ENCODE measurements around the gene TNFSF8. TPM values are rescaled to one million over a fixed set of nuclear protein-coding genes. Genes with fewer than 3 reads are reported as not detected.

The TNFSF8 gene
- total and polyA plus RNA-seq, 2 of the 4 experiments (the other 2 are of a cell fraction): not detected

- in situ Hi-C loops (cut with MboI; ENCODE audit: low sequenced_read_pairs): no loop called here
- Histone ChIP-seq H4K91ac (ENCODE audit: insufficient read depth, low read depth, low read length) (peak overlapping the region; percentile 93), H2BK20ac (ENCODE audit: low read depth, low read length) (peak overlapping the region; percentile 94), H2BK5ac (ENCODE audit: low read depth, low read length, poor library complexity, severe bottlenecking) (peak overlapping the region; percentile 90), H4K20me1 (ENCODE audit: insufficient read depth, low read length) (no peaks in the 10 kb centered on the region), H3K56ac (ENCODE audit: extremely low read depth, insufficient read depth, low read length) (peak overlapping the region; percentile 91), H3K9me1 (ENCODE audit: insufficient read depth, low read length) (peaks cover 28% of the 10 kb centered on the region), H3K9ac (ENCODE audit: low read depth, low read length) (peak overlapping the region; percentile 29; the same call in 1 of the 2 replicates), H4K8ac (ENCODE audit: low read depth in 2 of 2, low read length in 2 of 2) (peak overlapping the region; percentile 39 to 90), H2AK5ac (ENCODE audit: low read depth, low read length) (peak overlapping the region; percentile 79), H3K4me1 (ENCODE audit: control insufficient read depth, insufficient read depth, low read length) (peaks cover 28% of the 10 kb centered on the region), H3K4me2 (ENCODE audit: low read depth, low read length) (peak overlapping the region; percentile 51), H3K36me3 (ENCODE audit: control insufficient read depth, insufficient read depth, low read length) (no peaks in the 10 kb centered on the region), H3K27me3 (ENCODE audit: control insufficient read depth, insufficient read depth, low read length) (no peaks in the 10 kb centered on the region), H2BK120ac (ENCODE audit: low read depth, low read length) (peak overlapping the region; percentile 96), H2AFZ (replicated peaks; ENCODE audit: low read length, poor library complexity) (peak overlapping the region; percentile 56), H2AK9ac (replicated peaks; ENCODE audit: low read depth, low read length, poor library complexity) (peak overlapping the region; percentile 32), H3K4ac (ENCODE audit: low read depth, low read length) (peak overlapping the region; percentile 94), H3K18ac (ENCODE audit: low read depth, low read length) (peak overlapping the region; percentile 87), H4K5ac (ENCODE audit: low read depth, low read length) (peak overlapping the region; percentile 81), H2BK15ac (ENCODE audit: low read depth, low read length) (peak overlapping the region; percentile 74), H3K4me3 (ENCODE audit: insufficient read depth, low read depth, low read length) (no peak overlapping the region), H3K9me3 (ENCODE audit: control insufficient read depth, insufficient read depth, low read length) (no peaks in the 10 kb centered on the region), H3K79me1 (ENCODE audit: low read depth in 1 of 2, low read length in 2 of 2) (no peaks in the 10 kb centered on the region), H3K23ac (ENCODE audit: low read depth, low read length) (peak overlapping the region; percentile 94), H3K27ac (ENCODE audit: insufficient read depth, low read length) (peak overlapping the region; percentile 90), H3K14ac (replicated peaks; ENCODE audit: low read depth, low read length) (peak overlapping the region; percentile 82)
- dilution Hi-C loops (cut with HindIII; ENCODE audit: low sequenced_read_pairs, unreplicated experiment): no loop called here
- no CpG with 5 or more reads among the region's 7 CpGs for WGBS, 2 experiments (ENCODE audit: extremely low coverage in 2 of 2, insufficient read length in 1 of 2)
- peak; percentile 99 for DNase-seq
- intact Hi-C loops (cut with micrococcal nuclease): loop anchor here (5.0 kb wide), 1 partner anchor 38 kb away; no protein-coding TSS in a partner anchor
- no TSS peak for BruUV-seq (replicated peaks)
- ChIA-PET POLR2A (ENCODE audit: unreplicated experiment) (interaction anchor here (0.8 kb wide), 1 partner anchor 20 kb away, joined by 3 read pairs; no protein-coding TSS in a partner anchor), CTCF (interaction anchor here (1.0 to 1.8 kb wide), 2 partner anchors 12 to 213 kb away, joined by 3 to 7 read pairs; no protein-coding TSS in a partner anchor)
- ATAC-seq (ENCODE audit: low read depth): peak; percentile 89
- TF ChIP-seq RFX5 (IDR thresholded peaks at IDR 0.05; ENCODE audit: low read depth, low read length): no peak
- TF ChIP-seq FOS (IDR thresholded peaks at IDR 0.05; ENCODE audit: low read depth, low read length): peak; percentile 76
- TF ChIP-seq NFE2L2 (IDR thresholded peaks at IDR 0.05; ENCODE audit: low read depth, low read length): peak; percentile 81; the same call in 1 of the 2 replicates
- TF ChIP-seq CHD1 (IDR thresholded peaks at IDR 0.05; ENCODE audit: low read depth, low read length): no peak
- TF ChIP-seq CTCF (conservative IDR thresholded peaks at IDR 0.05; ENCODE audit: low read depth, low read length): no peak
- peak; percentile 67 for TF ChIP-seq BHLHE40 (IDR thresholded peaks at IDR 0.05; ENCODE audit: low read depth, low read length)
- TF ChIP-seq MXI1 (IDR thresholded peaks at IDR 0.05; ENCODE audit: borderline replicate concordance, low read depth, low read length): peak; percentile 66; the same call in 1 of the 2 replicates
- TF ChIP-seq, protein P1, sequence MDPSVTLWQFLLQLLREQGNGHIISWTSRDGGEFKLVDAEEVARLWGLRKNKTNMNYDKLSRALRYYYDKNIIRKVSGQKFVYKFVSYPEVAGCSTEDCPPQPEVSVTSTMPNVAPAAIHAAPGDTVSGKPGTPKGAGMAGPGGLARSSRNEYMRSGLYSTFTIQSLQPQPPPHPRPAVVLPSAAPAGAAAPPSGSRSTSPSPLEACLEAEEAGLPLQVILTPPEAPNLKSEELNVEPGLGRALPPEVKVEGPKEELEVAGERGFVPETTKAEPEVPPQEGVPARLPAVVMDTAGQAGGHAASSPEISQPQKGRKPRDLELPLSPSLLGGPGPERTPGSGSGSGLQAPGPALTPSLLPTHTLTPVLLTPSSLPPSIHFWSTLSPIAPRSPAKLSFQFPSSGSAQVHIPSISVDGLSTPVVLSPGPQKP (IDR thresholded peaks at IDR 0.05; ENCODE audit: borderline replicate concordance, low read depth, low read length): no peak
- peak; percentile 97 for TF ChIP-seq CEBPB (IDR thresholded peaks at IDR 0.05; ENCODE audit: low read depth, low read length)
- TF ChIP-seq RCOR1 (IDR thresholded peaks at IDR 0.05; ENCODE audit: insufficient replicate concordance, low read length): peak; percentile 65
- TF ChIP-seq POLR2A (IDR thresholded peaks at IDR 0.05; ENCODE audit: low read depth, low read length): no peak
- TF ChIP-seq, protein P2, sequence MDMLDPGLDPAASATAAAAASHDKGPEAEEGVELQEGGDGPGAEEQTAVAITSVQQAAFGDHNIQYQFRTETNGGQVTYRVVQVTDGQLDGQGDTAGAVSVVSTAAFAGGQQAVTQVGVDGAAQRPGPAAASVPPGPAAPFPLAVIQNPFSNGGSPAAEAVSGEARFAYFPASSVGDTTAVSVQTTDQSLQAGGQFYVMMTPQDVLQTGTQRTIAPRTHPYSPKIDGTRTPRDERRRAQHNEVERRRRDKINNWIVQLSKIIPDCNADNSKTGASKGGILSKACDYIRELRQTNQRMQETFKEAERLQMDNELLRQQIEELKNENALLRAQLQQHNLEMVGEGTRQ (IDR thresholded peaks at IDR 0.05; ENCODE audit: low read depth, low read length): no peak
- TF ChIP-seq RAD21 (IDR thresholded peaks at IDR 0.05; ENCODE audit: low read length): no peak
- no peak for TF ChIP-seq MAZ (IDR thresholded peaks at IDR 0.05; ENCODE audit: borderline replicate concordance, low read depth, low read length)
These were observed 35.6 kb downstream of the TNFSF8 start for GRCh38 chr9:114894609-114895433.

Data from IMR-90 (cell line).